NCI-H1930 (cell line): ENCODE data around the gene CBLL1.

ENCODE experiments used
- DNase-seq, 2 experiments: peaks; one replicate each; lab custom pipeline; 2025; lab: John Stamatoyannopoulos, UW

CBLL1 gene

GRCh38 chr7:107743567-107744344 lies at the start of gene CBLL1:
CBLL1 (plus strand) TSS chr7:107744142; CDS start chr7:107744164, 22 bp downstream.
- DNase-seq, result peak; percentile 95 to 99

GRCh38 chr7:107694386-107694785 lies 49.6 kb upstream of the CBLL1 start:
- no peak for DNase-seq

GRCh38 chr7:107696330-107696946 lies 47.5 kb upstream of the CBLL1 start:
- no peak for DNase-seq

GRCh38 chr7:107697321-107698049 lies 46.5 kb upstream of the CBLL1 start:
- no peak for DNase-seq

GRCh38 chr7:107700570-107700969 lies 43.4 kb upstream of the CBLL1 start:
- DNase-seq, result no peak

- no peak for DNase-seq
Observed at GRCh38 chr7:107701191-107701590, 42.8 kb upstream of the CBLL1 start.

GRCh38 chr7:107703219-107703618 lies 40.7 kb upstream of the CBLL1 start:
- DNase-seq, result no peak

GRCh38 chr7:107703872-107704271 lies 40.1 kb upstream of the CBLL1 start:
- DNase-seq, result no peak

GRCh38 chr7:107708956-107709355 lies 35.0 kb upstream of the CBLL1 start:
- DNase-seq, result no peak

- DNase-seq, result no peak
Observed at GRCh38 chr7:107711301-107711700, 32.6 kb upstream of the CBLL1 start.

- no peak for DNase-seq
Observed at GRCh38 chr7:107712025-107712424, 31.9 kb upstream of the CBLL1 start.

GRCh38 chr7:107712896-107713295 lies 31.0 kb upstream of the CBLL1 start:
- no peak for DNase-seq

GRCh38 chr7:107715531-107715930 lies 28.4 kb upstream of the CBLL1 start:
- no peak for DNase-seq

- DNase-seq, result no peak
Observed at GRCh38 chr7:107718456-107719193, 25.3 kb upstream of the CBLL1 start.

- DNase-seq, result no peak
Observed at GRCh38 chr7:107721286-107721685, 22.7 kb upstream of the CBLL1 start.

- DNase-seq, result no peak
Observed at GRCh38 chr7:107723255-107723654, 20.7 kb upstream of the CBLL1 start.

- DNase-seq, result peak; percentile 23 to 57
Observed at GRCh38 chr7:107725138-107725740, 18.7 kb upstream of the CBLL1 start.

- DNase-seq, result no peak
Observed at GRCh38 chr7:107726356-107727130, 17.4 kb upstream of the CBLL1 start.

GRCh38 chr7:107728276-107728675 lies 15.7 kb upstream of the CBLL1 start:
- DNase-seq, result no peak

- DNase-seq, result peak in 1 of 2 experiments; percentile 53
Observed at GRCh38 chr7:107742678-107743566, 1.0 kb upstream of the CBLL1 start.
